NCI-H345 treated with DMSO at 0.1 percent for 48 hours (cell line): ENCODE results near the gene COL25A1.

Experiments used
- DNase-seq: peaks from one replicate; lab custom pipeline; 2025; ENCODE audit not compliant: unreplicated experiment; lab: John Stamatoyannopoulos, UW

COL25A1 gene

DNA sequence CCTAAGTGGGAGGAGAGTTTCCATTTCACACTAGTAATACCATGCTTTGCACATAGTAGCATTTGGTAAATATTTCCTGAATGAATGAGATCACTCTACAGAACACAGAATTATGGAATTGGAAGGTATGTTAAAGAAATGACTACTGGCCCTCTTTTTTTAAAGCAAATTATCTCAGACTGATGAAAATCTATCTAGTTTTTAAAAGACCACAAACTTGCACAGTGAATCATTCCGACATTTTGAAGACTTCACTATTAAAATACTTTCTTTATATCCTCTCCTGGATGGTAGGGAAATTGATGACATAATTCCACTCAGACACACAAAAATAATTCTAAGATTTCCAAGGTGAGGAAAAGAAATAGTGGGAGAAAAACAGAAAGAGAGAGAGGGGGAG is 471.2 kb downstream of the COL25A1 start:
- DNase-seq: no peak

GRCh38 chr4:108830509-108831244 is 471.8 kb downstream of the COL25A1 start:
- no peak for DNase-seq

- DNase-seq: no peak
Observed at GRCh38 chr4:108829966-108830492, 472.4 kb downstream of the COL25A1 start.

GRCh38 chr4:108828620-108829019 is 473.8 kb downstream of the COL25A1 start:
- no peak for DNase-seq

GRCh38 chr4:108825737-108826136 is 476.7 kb downstream of the COL25A1 start:
- DNase-seq: no peak

DNA sequence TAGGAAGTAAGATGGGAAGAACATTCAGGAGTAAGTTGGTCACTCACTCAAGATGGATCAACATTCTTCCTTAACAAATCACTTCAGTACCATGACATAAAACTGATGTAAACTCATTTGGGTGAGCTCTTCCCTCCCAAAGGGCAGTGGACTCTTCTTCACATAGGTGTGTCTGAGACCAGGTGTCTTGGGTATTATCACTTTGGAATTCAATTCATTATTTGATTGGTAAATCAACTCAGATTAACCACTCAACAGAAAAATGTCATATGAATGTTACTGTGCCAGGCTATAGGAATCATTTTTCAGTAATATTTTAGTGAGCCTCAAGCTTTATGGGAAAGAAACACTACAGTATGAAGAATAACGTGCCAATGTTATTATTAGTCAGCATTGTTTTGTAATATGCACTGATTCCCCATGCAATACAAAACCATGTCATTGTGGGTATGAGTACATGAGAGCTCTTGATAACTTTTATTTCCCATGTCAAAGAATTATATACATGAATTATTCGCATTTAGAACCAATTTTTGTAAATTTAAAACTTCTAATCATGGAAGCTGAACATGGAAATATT is 481.0 kb downstream of the COL25A1 start:
- no peak for DNase-seq

- DNase-seq: no peak
Observed at GRCh38 chr4:108820492-108821350, 481.7 kb downstream of the COL25A1 start.

DNA sequence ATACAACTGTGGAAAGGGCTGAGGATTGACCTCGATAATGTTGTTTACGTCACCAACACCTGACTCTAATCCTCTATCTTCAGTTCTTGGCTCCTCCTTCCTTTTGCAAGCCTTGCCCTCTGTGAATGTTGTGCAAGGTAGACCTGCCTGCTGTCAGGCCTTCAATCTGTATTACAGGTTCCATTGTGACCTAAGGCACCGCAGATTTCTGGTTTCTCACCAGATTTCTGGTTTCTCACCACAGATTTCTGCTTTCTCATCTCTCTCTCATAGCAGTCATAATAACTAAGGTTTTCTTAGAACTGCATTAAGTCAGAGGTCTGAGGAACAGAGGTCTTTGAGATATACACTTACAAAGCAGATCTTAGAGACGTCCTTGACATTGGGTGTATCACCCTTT is 488.1 kb downstream of the COL25A1 start:
- no peak for DNase-seq

- no peak for DNase-seq
Observed at GRCh38 chr4:108813261-108813660, 489.2 kb downstream of the COL25A1 start.

GRCh38 chr4:108811486-108811885 is 491.0 kb downstream of the COL25A1 start:
- no peak for DNase-seq

GRCh38 chr4:108810087-108810486 is 492.4 kb downstream of the COL25A1 start:
- no peak for DNase-seq

DNA sequence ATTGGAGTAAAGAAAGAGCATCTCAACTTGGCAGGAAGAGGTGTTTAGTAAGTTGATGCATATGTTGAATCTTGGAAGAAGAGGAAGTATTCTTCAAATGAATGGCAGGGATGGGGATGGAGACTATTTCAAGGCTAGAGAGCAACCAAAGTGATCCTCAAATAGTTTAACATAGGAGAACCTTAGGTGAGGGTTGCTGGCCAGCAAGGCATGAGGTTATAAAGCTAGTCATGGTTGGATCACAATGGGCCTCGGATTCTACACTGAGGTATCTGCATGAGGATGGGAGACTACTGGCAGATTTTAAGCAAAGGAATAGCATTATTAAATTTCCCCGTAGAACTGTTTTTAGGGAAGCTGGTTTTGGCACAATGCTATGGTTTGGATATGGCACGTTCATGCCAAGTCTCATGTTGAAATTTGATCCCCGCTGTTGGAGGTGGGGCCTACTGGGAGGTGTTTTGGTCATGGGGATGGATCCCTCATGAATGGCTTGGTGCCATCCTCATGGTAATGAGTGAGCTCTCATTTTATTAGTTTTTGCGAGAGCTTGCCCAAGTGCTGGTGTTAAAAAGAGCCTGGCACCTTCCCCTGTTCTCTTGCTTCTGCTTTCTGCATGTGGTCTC is 497.7 kb downstream of the COL25A1 start:
- DNase-seq: no peak

- DNase-seq: no peak
Observed at GRCh38 chr4:108799306-108799705, 503.2 kb downstream of the COL25A1 start.

DNA sequence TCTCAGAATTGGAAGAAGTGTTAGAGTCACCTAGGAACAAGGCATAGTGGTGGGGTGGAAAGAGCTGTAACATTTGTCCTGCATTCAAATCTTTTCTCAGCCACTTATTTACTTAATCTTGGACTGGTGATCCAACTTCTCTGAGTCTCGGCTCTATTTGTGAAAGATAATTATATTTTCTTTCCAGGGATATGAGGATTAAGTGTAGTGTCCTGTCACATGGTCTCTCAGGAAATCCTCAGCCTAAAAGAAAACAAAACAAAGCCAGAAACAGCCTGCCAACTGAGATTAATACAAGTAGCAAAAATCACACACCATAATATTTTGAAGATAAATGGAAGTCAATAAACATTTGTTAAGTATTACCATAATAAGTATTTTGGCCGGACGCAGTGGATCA is 506.3 kb downstream of the COL25A1 start:
- DNase-seq: no peak

- no peak for DNase-seq
Observed at GRCh38 chr4:108795733-108796132, 506.7 kb downstream of the COL25A1 start.

DNA sequence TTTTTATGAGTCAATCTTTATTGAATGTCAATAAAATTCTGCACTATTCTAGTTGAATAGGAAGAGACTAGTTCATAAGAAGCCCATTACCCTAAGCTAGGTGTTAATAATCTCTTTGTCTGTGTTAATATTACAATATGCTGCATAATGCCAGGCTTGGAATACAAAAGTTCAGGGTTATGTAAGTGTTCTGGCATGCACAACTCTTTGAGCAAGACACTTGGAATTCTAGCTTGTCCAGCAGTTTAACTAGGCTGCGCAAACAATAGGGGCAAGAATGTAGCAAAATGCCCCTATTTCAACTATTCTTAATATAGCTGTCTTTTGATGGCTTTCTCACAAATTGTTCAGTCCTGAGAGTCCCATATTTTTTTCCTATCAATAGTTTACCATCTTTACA is 508.3 kb downstream of the COL25A1 start:
- DNase-seq: no peak

GRCh38 chr4:108793415-108793814 is 509.0 kb downstream of the COL25A1 start:
- no peak for DNase-seq

DNA sequence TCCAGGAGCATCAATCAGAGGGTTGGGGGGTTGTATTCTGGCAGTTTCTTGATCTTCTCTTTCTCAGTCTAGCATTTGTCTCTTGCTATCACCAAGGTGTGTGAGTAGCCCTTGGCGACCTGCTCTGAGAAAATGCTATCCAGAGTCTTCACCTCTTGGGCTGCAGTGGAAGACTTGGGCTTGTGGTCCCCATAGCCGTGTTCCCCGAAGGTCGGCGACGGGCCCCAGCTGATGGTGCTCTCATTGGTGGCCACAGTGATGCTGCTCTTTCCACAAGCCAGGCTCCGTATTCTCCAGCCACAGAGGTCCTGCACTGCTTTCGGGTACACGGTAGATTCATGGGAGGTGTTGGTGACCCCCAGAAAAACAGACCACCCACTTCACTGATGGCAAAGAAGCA is 513.7 kb downstream of the COL25A1 start:
- DNase-seq: no peak

DNA sequence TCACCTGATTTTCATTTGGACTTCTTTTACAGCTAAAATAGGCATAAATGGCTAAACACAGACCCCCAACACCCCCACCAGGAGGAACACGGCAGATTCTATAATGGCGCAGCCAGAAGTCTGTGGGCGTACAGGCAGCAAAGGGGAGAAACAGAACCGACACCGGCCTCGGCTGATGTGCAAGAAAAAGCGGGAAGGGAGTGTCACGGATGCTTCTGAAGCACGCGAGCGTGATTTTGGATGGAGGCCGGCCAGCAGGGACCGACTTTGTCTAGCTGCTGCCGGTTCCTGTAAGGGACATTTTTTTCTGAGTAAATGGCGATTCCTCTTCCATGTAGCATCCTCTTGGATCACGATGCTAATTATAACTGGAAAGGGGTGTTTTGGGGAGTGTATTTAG is 514.7 kb downstream of the COL25A1 start:
- no peak for DNase-seq

DNA sequence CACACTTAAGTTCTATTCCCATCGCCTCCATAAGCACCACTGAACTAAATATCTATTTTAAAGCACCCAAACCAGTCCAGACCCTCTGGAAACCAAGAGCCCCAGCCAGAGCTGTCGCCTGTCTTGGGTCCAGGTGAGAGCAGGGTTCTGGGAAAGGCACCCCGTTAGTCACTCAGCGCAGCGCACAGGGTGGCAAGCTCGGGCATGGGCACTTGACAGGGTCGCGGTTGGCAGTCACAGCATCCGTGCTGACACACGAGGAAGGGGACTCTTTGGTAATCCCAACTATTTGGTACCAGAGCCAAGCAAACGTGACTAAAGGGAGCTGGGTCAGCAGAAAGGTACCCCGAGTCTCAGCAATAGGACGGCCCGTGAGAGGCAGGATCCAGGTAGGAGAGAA is 515.4 kb downstream of the COL25A1 start:
- no peak for DNase-seq

GRCh38 chr4:108786351-108786750 is 516.1 kb downstream of the COL25A1 start:
- no peak for DNase-seq
